Uterus (tissue), 4 donors: ENCODE data around the gene KRT3. TPM values are rescaled to one million over a fixed set of nuclear protein-coding genes. Genes with fewer than 3 reads are reported as not detected.

ENCODE experiments used
- DNase-seq, 2 donors: peaks; one replicate each; pipeline ENCODE4 v3.0.0-alpha.2; 2019 to 2020
- H3K27ac ChIP-seq, 2 donors: fragments of 200-600 bp; sonication (generic); 1 replicate in 1 of 2; 2 replicates in 1 of 2; pipeline ENCODE4 v1.5.1; 2016 to 2018
- H3K27me3 ChIP-seq, 2 donors: fragments of 200-600 bp; sonication (generic); one replicate each; pipeline ENCODE4 v1.5.1; 2018 to 2019; ENCODE audit warnings: control low read depth in 1 of 2
- H3K36me3 ChIP-seq, 2 donors: fragments of 200-600 bp; sonication (generic); one replicate each; pipeline ENCODE4 v1.5.1; 2019; ENCODE audit warnings: control low read depth in 1 of 2
- H3K4me1 ChIP-seq, 2 donors: fragments of 200-600 bp; sonication (generic); one replicate each; pipeline ENCODE4 v1.5.1; 2018 to 2019; ENCODE audit warnings: control low read depth in 1 of 2
- H3K4me3 ChIP-seq, 2 donors: fragments of 200-600 bp; sonication (generic); 1 replicate in 1 of 2; 2 replicates in 1 of 2; pipeline ENCODE4 v1.5.1; 2018 to 2019; ENCODE audit warnings: mild to moderate bottlenecking in 1 of 2
- H3K9me3 ChIP-seq, 2 donors: fragments of 200-600 bp; sonication (generic); one replicate each; pipeline ENCODE4 v1.5.1; 2019; ENCODE audit warnings: control low read depth in 1 of 2
- POLR2A ChIP-seq, 2 donors: fragments of 450-650 bp; IDR thresholded peaks; one replicate each; pipeline ENCODE4 v1.6.1; 2016; ENCODE audit warnings: antibody characterized with exemption in 2 of 2, mild to moderate bottlenecking in 1 of 2, moderate library complexity in 1 of 2
- intact Hi-C: fragments of 100-400 bp; cut with DNase I; formaldehyde crosslinking; loops from one replicate; pipeline ENCODE4 v1.15.1; 2023; ENCODE audit warnings: low total_unique reads
- total RNA-seq, 4 donors: library from RNA; depleted of rRNA in 3 of 4; stranded (reverse); fragments of >200 nt in 3 of 4; gene quantifications; one replicate each; pipeline versions ENCODE4 v1.1.0 to v1.2.4, GENCODE V29; 2014 to 2023
- TF ChIP-seq, protein P1 (sequence below), 4 experiments: fragments of 200-600 bp in 2 of 4; fragments of 450-650 bp in 2 of 4; sonication (generic) in 2 of 4; IDR thresholded peaks; one replicate each; pipeline ENCODE4 v1.5.1; 2016 to 2019; ENCODE audit warnings: antibody characterized with exemption in 4 of 4, mild to moderate bottlenecking in 2 of 4, moderate library complexity in 1 of 4
- donor health status: DM: yes; HTN: yes; CAD: no.

KRT3 gene
- total RNA-seq, 4 donors from 2014 or later: not detected

GRCh38 chr12:52772188-52772587 lies 23.7 kb downstream of the KRT3 start:
- intact Hi-C loops: no loop called here
- TF ChIP-seq, protein P1, sequence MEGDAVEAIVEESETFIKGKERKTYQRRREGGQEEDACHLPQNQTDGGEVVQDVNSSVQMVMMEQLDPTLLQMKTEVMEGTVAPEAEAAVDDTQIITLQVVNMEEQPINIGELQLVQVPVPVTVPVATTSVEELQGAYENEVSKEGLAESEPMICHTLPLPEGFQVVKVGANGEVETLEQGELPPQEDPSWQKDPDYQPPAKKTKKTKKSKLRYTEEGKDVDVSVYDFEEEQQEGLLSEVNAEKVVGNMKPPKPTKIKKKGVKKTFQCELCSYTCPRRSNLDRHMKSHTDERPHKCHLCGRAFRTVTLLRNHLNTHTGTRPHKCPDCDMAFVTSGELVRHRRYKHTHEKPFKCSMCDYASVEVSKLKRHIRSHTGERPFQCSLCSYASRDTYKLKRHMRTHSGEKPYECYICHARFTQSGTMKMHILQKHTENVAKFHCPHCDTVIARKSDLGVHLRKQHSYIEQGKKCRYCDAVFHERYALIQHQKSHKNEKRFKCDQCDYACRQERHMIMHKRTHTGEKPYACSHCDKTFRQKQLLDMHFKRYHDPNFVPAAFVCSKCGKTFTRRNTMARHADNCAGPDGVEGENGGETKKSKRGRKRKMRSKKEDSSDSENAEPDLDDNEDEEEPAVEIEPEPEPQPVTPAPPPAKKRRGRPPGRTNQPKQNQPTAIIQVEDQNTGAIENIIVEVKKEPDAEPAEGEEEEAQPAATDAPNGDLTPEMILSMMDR (IDR thresholded peaks at IDR 0.05): no peak
- TF ChIP-seq POLR2A (IDR thresholded peaks at IDR 0.05): no peak
- H3K4me1 ChIP-seq: no peaks in the 10 kb centered on the region
- no peaks in the 10 kb centered on the region for H3K27me3 ChIP-seq
- no peak for DNase-seq
- H3K36me3 ChIP-seq: no peaks in the 10 kb centered on the region
- no peaks in the 10 kb centered on the region for H3K9me3 ChIP-seq
- no peak overlapping the region for H3K27ac ChIP-seq
- H3K4me3 ChIP-seq: no peak overlapping the region

DNA sequence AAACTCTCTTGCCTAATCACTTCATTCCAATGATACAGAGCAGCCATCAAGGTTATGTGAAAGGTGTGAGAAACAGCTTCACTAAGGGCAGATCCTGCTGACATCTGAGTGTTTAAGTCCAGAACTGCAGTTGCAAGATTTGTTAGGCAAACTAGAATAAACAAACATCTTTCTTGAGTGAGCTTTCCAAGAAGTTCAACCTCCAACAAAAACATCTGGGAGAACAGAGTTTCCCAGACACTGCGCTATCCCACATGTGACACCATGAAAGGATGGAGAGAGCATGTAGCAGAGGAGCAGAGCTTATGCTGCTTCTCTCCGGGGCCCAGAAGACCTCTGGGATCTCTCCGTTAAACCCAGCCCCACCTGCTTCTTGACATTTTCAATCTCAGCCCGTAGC lies 24.4 kb downstream of the KRT3 start:
- Histone ChIP-seq H3K27me3 (no peaks in the 10 kb centered on the region), H3K4me3 (no peak overlapping the region), H3K9me3 (no peaks in the 10 kb centered on the region), H3K27ac (no peak overlapping the region), H3K36me3 (no peaks in the 10 kb centered on the region), H3K4me1 (no peaks in the 10 kb centered on the region)
- no peak for TF ChIP-seq POLR2A (IDR thresholded peaks at IDR 0.05)
- TF ChIP-seq, protein P1 (IDR thresholded peaks at IDR 0.05): no peak
- intact Hi-C loops: no loop called here
- DNase-seq: no peak

DNA sequence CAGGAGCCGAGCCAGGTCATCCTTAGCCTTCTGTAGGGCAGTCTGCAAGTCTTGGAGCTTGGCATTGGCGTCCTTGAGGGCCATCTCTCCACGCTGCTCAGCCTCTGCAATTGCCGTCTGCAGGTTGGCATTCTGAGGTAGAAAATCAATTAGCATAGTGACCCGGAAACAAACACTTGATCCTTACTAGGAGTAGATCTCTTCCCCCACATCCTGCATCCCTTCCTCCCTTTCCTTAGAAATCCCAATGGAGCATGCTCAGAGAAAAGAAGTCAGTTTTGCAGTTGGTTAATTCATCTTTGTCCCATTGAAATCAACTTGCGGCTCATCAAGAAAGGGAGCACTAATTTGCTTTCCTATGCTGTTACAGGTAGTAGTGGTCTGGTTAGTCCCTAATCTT lies 24.8 kb downstream of the KRT3 start:
- no peak for TF ChIP-seq POLR2A (IDR thresholded peaks at IDR 0.05)
- TF ChIP-seq, protein P1 (IDR thresholded peaks at IDR 0.05): no peak
- Histone ChIP-seq H3K4me1 (no peaks in the 10 kb centered on the region), H3K27me3 (no peaks in the 10 kb centered on the region), H3K9me3 (no peaks in the 10 kb centered on the region), H3K36me3 (no peaks in the 10 kb centered on the region), H3K27ac (no peak overlapping the region), H3K4me3 (no peak overlapping the region)
- intact Hi-C loops: no loop called here
- no peak for DNase-seq

DNA sequence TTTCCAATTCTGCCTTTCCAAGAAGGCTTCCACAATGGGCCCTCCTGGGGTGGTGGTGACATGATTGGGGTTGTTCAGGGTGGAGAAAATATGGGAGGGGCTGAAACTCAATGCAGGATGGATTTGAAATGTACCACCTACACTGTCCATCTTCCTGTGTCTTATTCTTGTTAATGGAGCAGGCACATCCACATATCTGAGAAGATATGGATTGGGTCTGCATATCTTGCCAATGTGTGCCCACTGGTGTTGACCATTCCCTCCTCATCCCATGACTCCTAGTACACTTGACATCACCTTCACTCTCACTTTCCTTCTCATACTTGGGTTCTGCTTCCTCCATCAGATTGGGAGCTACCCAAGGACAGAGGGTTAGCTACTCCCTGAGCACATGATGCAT lies 26.0 kb downstream of the KRT3 start:
- H3K9me3 ChIP-seq: no peaks in the 10 kb centered on the region
- no peak for DNase-seq
- no peaks in the 10 kb centered on the region for H3K4me1 ChIP-seq
- no peak for TF ChIP-seq POLR2A (IDR thresholded peaks at IDR 0.05)
- TF ChIP-seq, protein P1 (IDR thresholded peaks at IDR 0.05): no peak
- H3K36me3 ChIP-seq: no peaks in the 10 kb centered on the region
- H3K27ac ChIP-seq: no peak overlapping the region
- H3K4me3 ChIP-seq: no peak overlapping the region
- intact Hi-C loops: no loop called here
- H3K27me3 ChIP-seq: no peaks in the 10 kb centered on the region

- H3K36me3 ChIP-seq: no peaks in the 10 kb centered on the region
- TF ChIP-seq, protein P1 (IDR thresholded peaks at IDR 0.05): no peak
- no peak for TF ChIP-seq POLR2A (IDR thresholded peaks at IDR 0.05)
- intact Hi-C loops: no loop called here
- H3K4me3 ChIP-seq: no peak overlapping the region
- H3K4me1 ChIP-seq: no peaks in the 10 kb centered on the region
- no peaks in the 10 kb centered on the region for H3K9me3 ChIP-seq
- no peak for DNase-seq
- no peak overlapping the region for H3K27ac ChIP-seq
- H3K27me3 ChIP-seq: no peaks in the 10 kb centered on the region
Observed at GRCh38 chr12:52769354-52769753, 26.6 kb downstream of the KRT3 start.
